Kasumi-1 (cell line): ENCODE results near the gene SLC44A5.
"Not testable (repeated sequence)": the region's sequence is repeated elsewhere in the genome, so short reads cannot be mapped to it uniquely, and the experiment has no call there.

Source experiments
- DNase-seq, 2 experiments: peaks; one replicate each; lab custom pipeline; 2025; lab: John Stamatoyannopoulos, UW

Gene SLC44A5

DNA sequence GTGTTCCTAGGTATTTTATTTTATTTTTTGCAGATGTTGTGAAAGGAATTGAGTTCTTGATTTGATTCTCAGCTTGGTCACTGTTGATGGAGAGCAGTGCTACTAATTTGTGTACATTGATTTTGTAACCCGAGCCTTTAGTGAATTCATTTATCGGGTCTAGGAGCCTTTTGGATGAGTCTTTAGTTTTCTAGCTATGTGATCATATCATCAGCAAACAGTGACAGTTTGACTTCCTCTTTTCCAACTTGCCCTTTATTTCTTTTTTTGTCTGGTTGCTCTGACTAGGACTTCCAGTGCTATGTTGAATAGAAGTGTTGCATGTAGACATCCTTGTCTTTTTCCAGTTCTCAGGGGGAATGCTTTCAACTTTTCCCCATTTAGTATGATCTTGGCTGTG lies 337.8 kb downstream of the SLC44A5 start:
- DNase-seq = peak; percentile 65 to 71

DNA sequence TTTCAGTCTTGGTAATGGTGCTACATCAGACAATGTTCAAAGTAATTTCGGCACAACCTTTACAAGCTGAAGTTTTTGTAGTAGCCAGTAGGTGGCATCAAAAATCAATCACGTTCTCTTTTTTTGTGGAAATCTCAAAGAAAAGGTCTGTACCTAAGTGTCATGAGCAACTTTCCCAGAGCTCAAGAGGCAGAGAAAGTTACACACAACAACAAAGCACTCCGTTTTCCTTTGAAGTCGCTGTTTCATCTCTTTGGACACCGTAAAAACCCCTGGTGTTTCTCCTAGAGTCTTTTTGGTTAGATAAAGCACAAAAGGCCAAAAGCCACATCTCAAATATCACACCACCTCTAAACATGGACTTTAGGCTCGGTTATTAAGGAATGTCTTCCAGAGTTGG lies 345.1 kb downstream of the SLC44A5 start:
- peak; percentile 61 to 64 for DNase-seq

DNA sequence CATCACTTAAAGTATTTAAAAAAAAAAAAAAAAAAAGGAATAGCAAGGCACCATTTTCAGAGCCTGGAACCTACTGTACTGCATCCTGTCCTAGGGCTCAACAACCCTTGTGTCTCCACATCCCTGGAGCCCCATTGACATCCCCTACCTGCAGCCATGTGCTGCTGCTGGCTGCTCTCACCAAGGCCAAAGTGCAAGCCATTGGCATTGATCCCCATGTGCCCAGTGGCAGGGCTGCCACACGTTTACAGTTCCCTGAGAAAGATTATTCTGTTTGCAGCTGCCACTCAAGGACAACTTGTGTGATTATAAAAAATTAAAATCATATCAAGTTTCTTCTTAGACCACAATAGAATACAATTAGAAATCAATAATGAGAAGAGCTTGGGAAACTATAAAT lies 346.8 kb downstream of the SLC44A5 start:
- DNase-seq = no peak

DNA sequence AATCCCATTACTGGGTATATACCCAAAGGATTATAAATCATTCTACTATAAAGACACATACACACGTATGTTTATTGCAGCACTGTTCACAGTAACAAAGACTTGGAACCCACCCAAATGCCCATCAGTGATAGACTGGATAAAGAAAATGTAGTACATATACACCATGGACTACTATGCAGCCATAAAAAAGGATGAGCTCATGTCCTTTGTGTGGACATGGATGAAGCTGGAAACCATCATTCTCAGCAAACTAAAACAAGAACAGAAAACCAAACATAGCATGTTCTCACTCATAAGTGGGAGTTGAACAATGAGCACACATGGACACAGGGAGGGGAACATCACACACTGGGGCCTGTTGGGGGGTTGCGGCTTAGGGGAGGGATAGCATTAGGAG lies 347.3 kb downstream of the SLC44A5 start:
- not testable (repeated sequence) for DNase-seq

DNA sequence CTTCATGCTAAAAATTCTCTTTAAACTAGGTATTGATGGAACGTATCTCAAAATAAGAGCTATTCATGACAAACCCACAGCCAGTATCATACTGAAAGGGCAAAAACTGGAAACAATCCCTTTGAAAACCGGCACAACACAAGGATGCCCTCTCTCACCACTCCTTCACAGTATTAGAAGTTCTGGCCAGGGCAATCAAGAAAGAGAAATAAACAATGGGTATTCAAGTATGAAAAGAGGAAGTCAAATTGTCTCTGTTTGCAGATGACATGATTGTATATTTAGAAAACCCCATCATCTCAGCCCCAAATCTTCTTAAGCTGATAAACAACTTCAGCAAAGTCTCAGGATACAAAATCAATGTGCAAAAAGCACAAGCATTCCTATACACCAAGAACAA lies 349.0 kb downstream of the SLC44A5 start:
- DNase-seq = not testable (repeated sequence)

DNA sequence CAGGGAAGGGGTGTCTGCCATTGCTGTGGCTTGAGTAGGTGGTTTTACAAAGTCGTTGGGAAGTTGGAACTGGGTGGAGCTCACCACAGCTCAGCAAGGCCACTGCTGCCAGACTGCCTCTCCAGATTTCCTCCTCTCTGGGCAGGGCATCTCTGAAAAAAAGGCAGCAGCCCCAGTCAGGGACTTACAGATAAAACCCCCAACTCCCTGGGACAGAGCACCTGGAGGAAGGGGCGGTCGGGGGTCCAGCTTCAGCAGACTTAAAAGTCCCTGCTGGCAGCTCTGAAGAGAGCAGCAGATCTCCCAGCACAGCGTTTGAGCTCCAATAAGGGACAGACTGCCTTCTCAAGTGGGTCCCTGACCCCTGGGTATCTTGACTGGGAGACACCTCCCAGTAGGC lies 352.6 kb downstream of the SLC44A5 start:
- DNase-seq = no peak

DNA sequence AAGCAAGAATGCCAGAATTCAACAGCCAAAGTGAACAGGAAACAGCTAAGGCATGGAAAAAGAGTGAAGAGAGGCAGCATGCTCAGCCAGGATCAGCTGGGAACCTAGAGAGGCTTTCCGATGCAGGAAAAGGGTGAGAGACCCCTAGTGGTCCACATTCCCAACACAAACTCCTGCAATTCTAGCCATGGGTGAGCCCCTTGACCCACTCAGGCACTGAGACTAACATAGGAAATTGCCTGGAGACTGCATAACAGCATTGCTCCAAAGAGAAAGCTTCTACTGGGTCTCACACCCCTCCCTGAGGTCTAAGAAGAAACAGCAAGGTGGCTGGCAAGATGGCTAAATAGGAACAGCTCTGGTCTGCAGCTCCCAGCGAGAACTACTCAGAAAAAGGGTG lies 353.5 kb downstream of the SLC44A5 start:
- no peak for DNase-seq

DNA sequence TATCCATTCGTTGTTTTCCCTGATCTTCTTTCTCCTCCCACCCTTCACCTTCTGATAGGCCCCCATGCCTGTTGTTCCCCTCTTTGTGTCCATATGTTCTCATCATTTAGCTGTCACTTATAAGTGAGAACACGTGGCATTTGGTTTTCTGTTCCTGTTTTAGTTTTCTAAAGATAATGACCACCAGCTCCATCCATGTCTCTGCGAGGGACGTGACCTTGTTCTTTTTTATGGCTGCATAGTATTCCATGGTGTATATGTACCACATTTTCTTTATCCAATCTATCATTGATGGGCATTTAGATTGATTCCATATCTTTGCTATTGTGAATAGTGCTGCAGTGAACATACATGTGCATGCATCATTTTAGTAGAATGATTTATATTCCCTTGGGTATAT lies 360.8 kb downstream of the SLC44A5 start:
- DNase-seq = not testable (repeated sequence)

DNA sequence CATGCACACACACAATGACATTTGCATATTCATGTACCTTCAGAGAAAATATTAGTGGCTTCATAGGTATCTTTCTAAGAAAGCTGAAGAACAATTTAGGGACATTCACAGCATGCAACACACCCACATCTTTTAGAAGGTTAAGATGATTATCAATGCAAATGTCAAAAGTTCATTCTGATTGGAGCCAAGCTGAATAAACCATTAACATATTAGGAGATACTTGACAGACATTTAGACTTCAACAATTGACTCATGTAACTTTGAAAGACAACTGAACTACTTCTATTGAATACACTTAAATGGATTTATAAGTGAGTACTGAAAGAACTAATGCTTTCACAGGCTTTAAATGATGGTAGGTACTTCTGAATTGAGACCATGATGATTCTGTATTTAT lies 365.7 kb downstream of the SLC44A5 start:
- DNase-seq = no peak

DNA sequence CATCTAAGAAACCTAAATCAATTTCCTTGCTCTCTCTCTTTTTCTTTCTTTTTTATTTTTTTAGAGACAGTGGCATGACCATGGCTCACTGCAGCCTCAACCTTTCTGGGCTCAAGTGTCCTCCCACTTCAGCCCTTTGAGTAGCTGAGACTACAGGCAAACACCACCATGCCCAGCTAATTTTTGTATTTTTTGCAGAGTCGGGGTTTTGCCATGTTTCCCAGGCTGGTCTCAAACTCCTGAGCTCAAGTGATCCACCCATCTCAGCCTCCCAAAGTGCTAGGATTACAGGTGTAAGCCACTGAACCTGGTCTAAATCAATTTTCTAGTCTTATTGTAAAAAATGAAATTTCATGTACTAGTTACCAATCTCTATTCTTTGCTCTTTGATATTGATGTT lies 367.8 kb downstream of the SLC44A5 start:
- DNase-seq = no peak

DNA sequence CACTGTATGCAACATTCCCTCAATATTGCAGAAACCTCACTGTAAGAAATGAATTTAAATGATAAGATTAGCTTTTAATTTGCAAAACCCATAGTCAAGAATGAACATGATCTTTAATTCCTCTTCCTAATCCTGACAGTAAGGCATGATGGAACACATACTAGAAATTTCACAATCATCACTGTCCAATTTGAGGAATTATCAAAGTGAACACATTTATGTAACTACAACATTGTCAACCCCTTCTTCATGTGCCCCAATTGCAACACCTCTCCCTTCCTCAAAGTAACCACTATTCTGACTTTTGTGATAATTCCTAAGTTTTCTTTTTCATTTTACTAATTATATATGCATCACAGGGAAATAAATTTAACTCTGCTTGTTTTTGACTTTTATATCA lies 373.6 kb downstream of the SLC44A5 start:
- DNase-seq = no peak

DNA sequence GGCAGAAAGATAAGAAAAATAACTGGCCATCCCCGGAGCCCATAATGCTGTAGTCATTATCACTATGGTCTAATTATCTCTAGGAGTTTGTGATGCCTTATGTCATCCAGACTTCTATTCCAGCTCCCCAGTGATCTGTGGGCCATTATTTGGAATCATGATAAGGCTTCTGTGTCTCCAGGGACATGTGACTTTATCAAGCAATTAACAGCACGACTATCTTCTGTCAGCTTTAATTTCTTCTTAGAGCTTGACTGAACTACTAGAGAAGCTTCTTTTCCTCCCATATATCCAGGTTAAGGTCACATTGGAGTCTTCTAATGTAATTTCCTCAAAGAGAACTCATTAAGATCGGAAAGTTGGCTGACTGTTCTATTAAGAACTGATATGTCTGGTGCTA lies 376.4 kb downstream of the SLC44A5 start:
- DNase-seq = no peak

DNA sequence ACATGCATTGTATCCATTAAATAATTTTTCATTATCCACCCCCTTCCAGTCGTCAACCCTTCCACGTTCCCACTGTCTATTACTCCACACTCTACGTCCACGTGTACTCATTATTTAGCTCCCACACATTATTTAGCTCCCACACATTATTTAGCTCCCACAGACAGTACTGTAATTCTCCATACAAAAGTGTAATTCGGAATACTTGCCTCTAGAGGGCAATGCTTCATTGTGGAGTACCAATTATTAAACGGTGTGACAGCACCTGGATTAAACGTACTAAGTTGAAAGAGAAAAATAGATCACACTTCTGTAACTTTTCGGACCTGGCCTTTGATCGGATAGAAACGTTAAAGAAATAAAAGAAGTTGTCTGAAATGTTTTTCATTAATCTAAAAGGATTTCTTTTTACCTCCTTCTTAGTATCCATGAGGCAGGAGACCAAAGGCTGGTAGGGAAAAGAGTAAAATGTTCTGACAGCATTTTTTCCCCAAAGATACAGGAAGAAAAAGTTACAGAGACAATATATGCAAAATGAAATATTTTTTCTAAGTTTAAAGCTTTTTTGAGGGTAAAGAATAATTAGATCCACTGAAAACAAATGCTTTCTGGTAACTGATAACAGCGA lies 377.5 kb downstream of the SLC44A5 start:
- DNase-seq = peak; percentile 50 to 70

DNA sequence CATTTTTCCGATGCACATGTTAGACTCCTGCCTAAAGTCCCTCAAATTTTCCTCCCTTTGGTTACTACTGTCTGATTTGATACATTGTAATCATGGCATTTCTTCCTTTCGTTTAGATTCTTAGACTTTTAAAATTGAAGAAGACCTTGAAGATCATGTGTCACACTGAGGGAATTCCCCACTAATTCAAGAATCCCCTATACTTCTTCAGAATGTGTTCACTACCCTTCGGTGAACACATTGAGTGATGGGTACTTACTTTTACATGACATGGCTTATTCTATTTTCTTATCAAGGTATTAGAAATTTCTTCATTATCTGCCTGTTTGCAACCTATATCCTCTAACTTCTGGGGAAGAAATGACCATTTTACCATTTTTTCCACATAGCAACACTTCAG lies 390.8 kb downstream of the SLC44A5 start:
- no peak for DNase-seq

DNA sequence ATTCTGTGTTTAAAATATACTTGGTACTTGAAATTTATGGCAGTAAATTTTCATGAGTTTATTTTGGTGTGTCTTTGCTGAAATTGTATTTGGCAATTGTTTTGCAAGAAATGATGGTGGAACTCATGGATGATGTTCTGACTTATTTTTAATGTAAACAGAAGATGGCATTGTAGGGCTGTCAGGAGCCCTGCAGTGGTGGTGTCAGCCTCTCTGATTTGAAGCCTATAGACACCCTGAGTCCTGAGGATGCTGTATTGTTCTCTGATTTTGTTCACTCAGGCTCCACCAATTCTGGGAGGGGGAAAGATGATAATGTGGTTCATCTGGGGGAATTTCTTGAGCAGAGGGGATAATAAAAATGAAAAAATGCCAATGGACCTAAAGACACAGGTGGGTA lies 396.9 kb downstream of the SLC44A5 start:
- no peak for DNase-seq

DNA sequence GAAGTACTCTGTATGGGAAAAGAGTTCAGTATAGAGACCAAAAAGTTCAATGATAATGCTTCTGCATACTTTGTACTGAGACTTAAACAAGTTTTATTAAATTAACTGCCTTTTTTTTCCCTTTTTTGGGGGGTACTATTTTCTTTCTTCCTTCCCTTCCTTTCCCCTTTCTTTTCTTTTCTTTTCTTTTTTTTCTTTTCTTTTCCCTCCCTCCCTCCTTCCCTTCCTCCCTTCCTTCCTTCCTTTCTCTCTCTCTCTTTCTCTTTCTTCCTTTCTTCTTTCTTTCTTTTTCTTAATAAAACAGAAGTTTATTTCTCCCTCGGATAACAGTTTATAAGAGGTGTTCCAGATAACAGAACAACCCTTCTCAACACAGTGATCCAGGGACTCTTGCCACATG lies 399.3 kb downstream of the SLC44A5 start:
- no peak for DNase-seq

DNA sequence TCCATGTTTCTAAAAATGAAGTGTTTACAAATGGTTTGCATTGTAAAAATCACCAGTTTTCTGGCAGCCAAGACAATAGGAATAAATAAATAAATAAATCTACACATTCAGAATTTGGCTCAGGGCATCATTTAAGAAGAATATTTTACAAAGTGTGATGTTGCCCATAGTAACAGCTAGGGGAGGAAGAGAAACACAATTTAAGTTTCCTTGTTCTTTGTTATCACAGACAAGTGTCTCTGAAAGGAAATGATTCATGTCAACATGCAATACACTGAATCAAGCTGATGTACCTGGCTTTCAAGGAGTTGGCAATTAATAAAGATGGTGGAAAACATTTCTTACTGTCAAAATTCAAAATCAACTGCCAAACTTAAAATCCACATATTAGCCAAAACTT lies 402.1 kb downstream of the SLC44A5 start:
- no peak for DNase-seq

DNA sequence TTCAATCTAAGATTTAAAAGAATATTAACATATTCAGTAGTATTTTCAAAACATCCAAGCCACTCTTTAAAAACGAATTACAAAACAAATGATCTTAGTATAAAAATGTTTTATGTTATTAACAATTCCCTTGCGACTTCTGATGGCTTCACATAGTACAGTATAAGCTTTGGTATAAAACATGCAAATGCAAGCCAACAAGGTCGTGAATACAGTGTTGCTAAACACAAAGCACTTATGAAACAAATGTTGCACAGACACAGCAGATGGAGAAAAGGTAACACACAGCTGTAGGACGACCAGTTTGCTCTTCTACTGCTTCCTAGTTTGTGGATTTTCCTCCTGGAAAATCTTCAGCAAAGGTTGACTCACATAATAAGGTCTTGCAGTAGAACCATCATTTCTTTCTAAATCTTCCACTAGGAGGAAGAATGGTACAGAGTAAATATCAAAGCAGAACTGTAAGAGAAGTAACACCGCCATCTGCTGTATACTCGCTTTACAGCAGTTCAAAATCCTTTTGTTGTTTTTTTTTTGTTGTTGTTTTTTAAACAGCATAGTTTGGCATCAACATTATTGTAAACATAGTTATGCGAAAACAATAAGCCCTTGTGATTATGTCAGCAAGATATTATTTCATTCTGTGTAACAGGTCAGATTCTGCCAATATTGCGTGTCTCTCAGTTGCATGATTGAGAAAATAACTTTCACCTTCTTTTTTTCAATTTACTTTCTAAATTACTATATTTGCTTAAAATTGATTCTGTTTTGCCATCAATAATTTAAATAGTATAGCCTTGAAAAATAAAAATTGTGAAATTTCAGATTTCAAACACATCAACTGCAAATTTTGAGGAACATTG lies 407.3 kb downstream of the SLC44A5 start:
- DNase-seq = peak; percentile 75 to 86

DNA sequence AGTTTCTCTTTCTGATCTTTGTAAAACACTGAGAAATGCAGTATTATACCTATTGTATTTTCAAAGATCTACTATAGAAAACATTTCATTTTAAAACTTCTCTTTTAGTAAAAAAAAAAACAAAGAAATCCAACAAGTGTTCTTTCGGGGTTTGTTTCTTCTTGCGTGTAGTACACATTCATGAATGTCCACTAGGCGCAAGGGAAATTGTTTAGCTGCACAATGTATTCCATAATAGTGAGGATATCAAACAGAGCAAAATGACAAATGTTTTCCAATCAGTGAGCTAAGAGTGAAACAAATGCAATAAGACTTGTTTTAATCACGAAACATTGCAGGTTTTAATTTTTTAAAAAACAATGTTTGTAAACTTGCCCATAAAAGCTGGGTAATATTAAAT lies 408.2 kb downstream of the SLC44A5 start:
- DNase-seq = no peak

DNA sequence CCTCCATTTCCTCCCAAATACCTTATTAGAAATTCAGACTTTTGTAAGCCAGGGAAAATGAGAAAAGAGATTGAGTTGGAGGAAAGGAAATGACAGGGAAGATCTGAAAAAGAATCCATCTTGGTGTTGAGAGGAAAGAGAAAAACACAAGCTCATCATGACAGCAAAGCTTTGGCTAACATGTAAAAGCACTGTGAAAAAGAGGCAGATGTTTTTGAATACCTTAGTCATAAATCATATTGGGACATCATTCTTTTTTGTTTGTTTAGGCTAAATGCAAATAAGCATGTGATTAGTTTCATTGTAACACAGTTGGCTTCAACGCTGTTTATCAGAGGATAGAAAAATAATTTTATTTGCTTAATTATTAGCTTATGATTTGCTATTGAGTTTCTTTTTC lies 412.2 kb downstream of the SLC44A5 start:
- DNase-seq = no peak

DNA sequence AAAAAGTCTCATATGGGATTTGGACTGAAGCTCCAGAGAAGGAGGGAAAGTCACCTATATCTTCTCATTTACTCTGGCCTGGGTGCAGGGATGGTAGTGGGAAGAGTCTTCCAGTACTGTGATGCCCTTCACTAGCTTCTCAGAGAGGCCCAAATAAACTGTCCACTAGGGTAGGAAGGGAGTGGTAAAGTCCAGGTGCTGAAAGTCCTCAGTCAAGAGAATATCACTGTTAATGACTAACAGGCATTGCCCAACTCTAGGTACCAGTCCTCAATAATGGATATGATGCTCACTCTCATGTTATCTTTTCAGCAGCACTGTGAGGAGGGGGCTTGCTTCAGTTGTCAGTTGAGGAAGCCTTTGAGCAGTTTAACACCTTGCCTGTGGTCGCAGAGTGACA lies 412.8 kb downstream of the SLC44A5 start:
- no peak for DNase-seq

DNA sequence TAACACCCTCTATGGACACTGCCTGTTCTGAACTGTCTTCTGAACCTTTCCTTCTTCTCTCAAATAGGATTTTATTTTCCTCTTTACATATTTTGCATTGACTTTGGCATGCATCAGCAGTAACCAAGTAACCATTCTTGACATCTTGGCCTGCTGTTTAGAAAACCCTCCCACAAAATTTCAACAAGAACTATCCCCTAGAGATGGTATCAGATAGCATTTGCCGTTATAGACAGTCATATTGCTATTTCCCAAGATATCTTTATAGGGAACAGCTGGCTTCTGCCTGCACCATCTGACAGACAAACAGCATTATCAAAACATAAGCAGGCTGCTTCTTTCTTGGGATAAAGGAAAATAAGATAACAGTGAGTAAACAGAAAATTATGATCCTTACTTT lies 422.0 kb downstream of the SLC44A5 start:
- no peak for DNase-seq

DNA sequence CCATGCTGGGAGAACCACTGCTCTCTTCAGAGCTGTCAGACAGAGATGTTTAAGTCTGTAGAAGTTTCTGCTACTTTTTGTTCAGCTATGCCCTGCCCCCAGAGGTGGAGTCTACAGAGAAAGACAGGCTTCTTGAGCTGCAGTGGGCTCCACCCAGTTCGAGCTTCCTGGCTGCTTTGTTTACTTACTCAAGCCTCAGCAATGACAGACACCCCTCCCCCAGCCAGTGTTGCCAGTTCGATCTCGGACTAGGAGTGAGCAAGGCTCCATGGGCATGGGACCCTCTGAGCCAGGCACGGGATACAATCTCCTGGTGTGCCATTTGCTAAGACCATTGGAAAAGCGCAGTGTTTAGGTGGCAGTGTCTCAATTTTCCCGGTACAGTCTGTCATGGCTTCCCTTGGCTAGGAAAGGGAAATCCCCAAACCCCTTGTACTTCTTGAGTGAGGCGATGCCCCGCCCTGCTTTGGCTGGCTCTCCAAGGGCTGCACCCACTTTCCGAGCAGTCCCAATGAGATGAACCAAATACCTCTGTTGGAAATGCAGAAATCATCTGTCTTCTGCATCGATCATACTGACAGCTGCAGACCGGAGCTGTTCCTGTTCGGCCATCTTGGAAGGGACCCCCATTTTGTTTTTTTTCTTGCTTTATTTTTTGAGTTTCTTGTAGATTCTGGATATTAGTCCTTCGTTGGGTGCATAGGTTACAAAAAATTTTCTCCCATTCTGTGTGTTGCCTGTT lies 429.5 kb downstream of the SLC44A5 start:
- DNase-seq = not testable (repeated sequence)
